Activated CD8-positive, alpha-beta memory T cell treated with anti-CD3 and anti-CD28 coated beads, Interleukin-2, amount 50 U/mL, for 24 hours (primary cell): ENCODE measurements around the gene LCLAT1.
"Not testable (repeated sequence)": the region's sequence is repeated elsewhere in the genome, so short reads cannot be mapped to it uniquely, and the experiment has no call there.

Experiments
- DNase-seq: peaks from one replicate; pipeline ENCODE4 v3.0.0-alpha.2; 2020; ENCODE audit errors: extremely low read depth

LCLAT1 gene

GRCh38 chr2:30454571-30454970 lies 7.5 kb downstream of the LCLAT1 start:
- no peak for DNase-seq

- no peak for DNase-seq
Observed at GRCh38 chr2:30455114-30455738, 8.2 kb downstream of the LCLAT1 start.

- DNase-seq, result no peak
Observed at GRCh38 chr2:30456106-30456505, 9.1 kb downstream of the LCLAT1 start.

- no peak for DNase-seq
Observed at GRCh38 chr2:30456579-30456978, 9.5 kb downstream of the LCLAT1 start.

- no peak for DNase-seq
Observed at GRCh38 chr2:30457296-30457695, 10.2 kb downstream of the LCLAT1 start.

- no peak for DNase-seq
Observed at GRCh38 chr2:30459140-30459539, 12.1 kb downstream of the LCLAT1 start.

GRCh38 chr2:30462131-30462857 lies 15.2 kb downstream of the LCLAT1 start:
- no peak for DNase-seq

GRCh38 chr2:30463535-30463934 lies 16.5 kb downstream of the LCLAT1 start:
- no peak for DNase-seq

- no peak for DNase-seq
Observed at GRCh38 chr2:30464544-30465170, 17.6 kb downstream of the LCLAT1 start.

- no peak for DNase-seq
Observed at GRCh38 chr2:30465171-30465545, 18.1 kb downstream of the LCLAT1 start.

- no peak for DNase-seq
Observed at GRCh38 chr2:30466216-30466615, 19.2 kb downstream of the LCLAT1 start.

- not testable (repeated sequence) for DNase-seq
Observed at GRCh38 chr2:30467062-30467826, 20.2 kb downstream of the LCLAT1 start.

- no peak for DNase-seq
Observed at GRCh38 chr2:30470426-30470825, 23.4 kb downstream of the LCLAT1 start.

- DNase-seq, result no peak
Observed at GRCh38 chr2:30472326-30472725, 25.3 kb downstream of the LCLAT1 start.

- no peak for DNase-seq
Observed at GRCh38 chr2:30475542-30475941, 28.5 kb downstream of the LCLAT1 start.

GRCh38 chr2:30476636-30477035 lies 29.6 kb downstream of the LCLAT1 start:
- no peak for DNase-seq

GRCh38 chr2:30480703-30481322 lies 33.8 kb downstream of the LCLAT1 start:
- DNase-seq, result no peak

- no peak for DNase-seq
Observed at GRCh38 chr2:30481323-30481800, 34.3 kb downstream of the LCLAT1 start.

- DNase-seq, result no peak
Observed at GRCh38 chr2:30482011-30482410, 35.0 kb downstream of the LCLAT1 start.

- DNase-seq, result no peak
Observed at GRCh38 chr2:30484145-30484544, 37.1 kb downstream of the LCLAT1 start.

- no peak for DNase-seq
Observed at GRCh38 chr2:30484995-30485394, 37.9 kb downstream of the LCLAT1 start.

- DNase-seq, result no peak
Observed at GRCh38 chr2:30486655-30487054, 39.6 kb downstream of the LCLAT1 start.
